Suprapubic skin (tissue), 4 donors: Measurements from ENCODE around the gene BMP8A.

Experiments used
- CTCF ChIP-seq, 2 donors: fragments of 200-600 bp in 1 of 2; fragments of 450-650 bp in 1 of 2; sonication (generic) in 1 of 2; IDR thresholded peaks; one replicate each; pipeline ENCODE4 v1.5.1; 2016 to 2019; ENCODE audit warnings: antibody characterized with exemption in 2 of 2, mild to moderate bottlenecking in 1 of 2, moderate library complexity in 1 of 2
- EP300 ChIP-seq: sonication (generic); formaldehyde crosslinking; IDR thresholded peaks from one replicate; pipeline ENCODE4 v1.6.1; 2017; ENCODE audit warnings: antibody characterized with exemption
- POLR2A ChIP-seq, 2 donors: fragments of 450-650 bp; IDR thresholded peaks; one replicate each; pipeline ENCODE4 v1.6.1; 2017; ENCODE audit warnings: antibody characterized with exemption in 2 of 2, mild to moderate bottlenecking in 2 of 2, moderate library complexity in 2 of 2
- POLR2AphosphoS5 ChIP-seq, 3 donors: sonication (generic); formaldehyde crosslinking; IDR thresholded peaks; one replicate each; pipeline ENCODE4 v1.6.1; 2017; ENCODE audit warnings: antibody characterized with exemption in 3 of 3

GRCh38 chr1:39509360-39510009 lies 18.0 kb downstream of the BMP8A start:
- TF ChIP-seq EP300, result no peak
- TF ChIP-seq CTCF (IDR thresholded peaks at IDR 0.05), result no peak
- TF ChIP-seq POLR2AphosphoS5 (IDR thresholded peaks at IDR 0.05), result no peak
- no peak for TF ChIP-seq POLR2A (IDR thresholded peaks at IDR 0.05)
